Mammary epithelial cell (primary cell): ENCODE results near the gene KCNN3.
"Not testable (repeated sequence)": the region's sequence is repeated elsewhere in the genome, so short reads cannot be mapped to it uniquely, and the experiment has no call there.

Source experiments
- CTCF ChIP-seq, 2 donors: IDR thresholded peaks in 1 of 2; conservative IDR thresholded peaks in 1 of 2; 2 replicates each; pipeline ENCODE4 v1.5.1; 2011 to 2012; ENCODE audit warnings: inconsistent platforms in 2 of 2, low read length in 2 of 2, mild to moderate bottlenecking in 2 of 2, control low read depth in 1 of 2, low read depth in 1 of 2; ENCODE audit not compliant: insufficient read depth in 1 of 2; ENCODE audit errors: extremely low read depth in 1 of 2
- EZH2 ChIP-seq: IDR thresholded peaks from 2 replicates; pipeline ENCODE4 v1.6.1; 2012; ENCODE audit warnings: low read length, inconsistent platforms, borderline replicate concordance

DNA sequence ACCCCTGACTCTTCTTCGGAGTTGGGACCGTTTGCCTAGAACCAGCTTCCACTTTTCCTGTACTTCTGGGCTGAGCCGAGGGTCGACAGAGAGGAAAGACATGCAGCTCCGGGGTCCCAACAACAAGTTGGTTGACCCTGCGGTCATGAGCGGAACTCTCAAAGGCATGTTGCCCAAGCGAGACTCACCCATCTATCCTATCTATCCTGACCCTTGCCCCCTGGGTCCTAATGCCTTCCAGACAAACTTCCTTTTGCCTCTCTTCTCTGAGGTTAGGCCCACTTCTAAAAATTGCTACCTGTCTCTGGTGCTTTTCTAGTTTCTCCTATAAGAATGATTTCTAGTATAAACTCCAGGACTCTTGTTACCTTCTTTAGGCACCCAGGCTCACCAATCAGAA is 197.8 kb downstream of the KCNN3 start:
- TF ChIP-seq CTCF (conservative IDR thresholded peaks at IDR 0.05 in 1 of 2, IDR thresholded peaks at IDR 0.05 in 1 of 2; ENCODE audit: extremely low read depth in 1 of 2, insufficient read depth in 1 of 2, low read depth in 1 of 2, low read length in 2 of 2); EZH2: not testable (repeated sequence)
